OCI-M2 (cell line): ENCODE data around the gene DNAH11.
"Not testable (repeated sequence)": the region's sequence is repeated elsewhere in the genome, so short reads cannot be mapped to it uniquely, and the experiment has no call there.

Source experiments
- DNase-seq: peaks from one replicate; lab custom pipeline; 2025; ENCODE audit not compliant: unreplicated experiment; lab: John Stamatoyannopoulos, UW

DNAH11 gene

GRCh38 chr7:21766218-21766617, 223.4 kb downstream of the DNAH11 start:
- DNase-seq = no peak

GRCh38 chr7:21767300-21767900, 224.6 kb downstream of the DNAH11 start:
- DNase-seq = peak; percentile 14

GRCh38 chr7:21768279-21768678, 225.4 kb downstream of the DNAH11 start:
- DNase-seq = no peak

GRCh38 chr7:21771266-21771665, 228.4 kb downstream of the DNAH11 start:
- DNase-seq = no peak

- peak; percentile 41 for DNase-seq
Measured at GRCh38 chr7:21771906-21772610, 229.2 kb downstream of the DNAH11 start.

- DNase-seq = no peak
Measured at GRCh38 chr7:21773326-21773725, 230.5 kb downstream of the DNAH11 start.

GRCh38 chr7:21777921-21778320, 235.1 kb downstream of the DNAH11 start:
- no peak for DNase-seq

GRCh38 chr7:21778953-21779352, 236.1 kb downstream of the DNAH11 start:
- DNase-seq = no peak

GRCh38 chr7:21782996-21783395, 240.2 kb downstream of the DNAH11 start:
- no peak for DNase-seq

- no peak for DNase-seq
Measured at GRCh38 chr7:21784989-21785388, 242.2 kb downstream of the DNAH11 start.

- DNase-seq = no peak
Measured at GRCh38 chr7:21805791-21806190, 263.0 kb downstream of the DNAH11 start.

GRCh38 chr7:21806388-21806787, 263.5 kb downstream of the DNAH11 start:
- no peak for DNase-seq

- no peak for DNase-seq
Measured at GRCh38 chr7:21819048-21819447, 276.2 kb downstream of the DNAH11 start.

GRCh38 chr7:21828841-21829240, 286.0 kb downstream of the DNAH11 start:
- no peak for DNase-seq

- no peak for DNase-seq
Measured at GRCh38 chr7:21829731-21830130, 286.9 kb downstream of the DNAH11 start.

- DNase-seq = no peak
Measured at GRCh38 chr7:21844742-21845141, 301.9 kb downstream of the DNAH11 start.

GRCh38 chr7:21850531-21851285, 307.9 kb downstream of the DNAH11 start:
- DNase-seq = no peak

- no peak for DNase-seq
Measured at GRCh38 chr7:21851559-21851967, 308.7 kb downstream of the DNAH11 start.

- not testable (repeated sequence) for DNase-seq
Measured at GRCh38 chr7:21865631-21866204, 322.9 kb downstream of the DNAH11 start.

- no peak for DNase-seq
Measured at GRCh38 chr7:21866731-21867130, 323.9 kb downstream of the DNAH11 start.

GRCh38 chr7:21867226-21867625, 324.4 kb downstream of the DNAH11 start:
- no peak for DNase-seq
